ENCODE measurements around the gene KCNS1.

The KCNS1 gene

GRCh38 chr20:45096781-45097180 lies 4.1 kb downstream of the KCNS1 start:
- peaks cover 15% of the 10 kb centered on the region for H3K4me1 Mint-ChIP-seq (ENCODE audit: low read depth)
- H3K9me3 Mint-ChIP-seq, result no peaks in the 10 kb centered on the region
- intact Hi-C loops (cut with micrococcal nuclease), result loop anchor here (5.0 kb wide), 3 partner anchors 54 to 349 kb away; partner anchors contain the start of gene KCNK15
- no peak overlapping the region for H3K27ac Mint-ChIP-seq
- no peak overlapping the region for H3K4me3 Mint-ChIP-seq
- peaks cover under 1% of the 10 kb centered on the region for H3K36me3 Mint-ChIP-seq (ENCODE audit: low read depth)
- peaks cover 55% of the 10 kb centered on the region for H3K27me3 Mint-ChIP-seq

DNA sequence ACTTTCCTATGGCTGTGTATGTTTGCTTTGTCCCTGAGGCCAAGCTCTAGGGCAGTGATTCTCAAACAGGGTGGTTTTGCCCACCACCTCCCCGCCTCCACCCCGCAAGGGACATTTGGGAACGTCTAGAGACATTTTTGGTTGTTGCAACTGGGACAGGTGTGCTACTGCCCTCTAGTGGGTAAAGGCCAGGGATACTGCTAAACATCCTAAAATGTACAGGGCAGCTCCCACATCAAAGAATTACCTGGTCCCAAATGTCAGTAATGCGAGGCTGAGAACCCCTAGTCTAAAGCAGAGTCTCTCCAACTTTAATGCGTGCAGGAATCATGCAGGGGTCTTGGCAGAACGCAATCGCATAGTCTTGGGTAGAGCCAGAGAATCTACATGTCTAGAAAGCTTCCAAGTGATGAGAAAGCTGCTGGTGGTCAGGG lies 5.1 kb downstream of the KCNS1 start:
- Mint-ChIP-seq H3K27me3 (peaks cover 48% of the 10 kb centered on the region), H3K9me3 (no peaks in the 10 kb centered on the region), H3K4me3 (no peak overlapping the region), H3K27ac (no peak overlapping the region), H3K4me1 (ENCODE audit: low read depth) (peaks cover 11% of the 10 kb centered on the region), H3K36me3 (ENCODE audit: low read depth) (peaks cover 10% of the 10 kb centered on the region)
- intact Hi-C loops (cut with micrococcal nuclease), result loop anchor here (5.0 kb wide), 3 partner anchors 54 to 349 kb away; partner anchors contain the start of gene KCNK15

- no peak overlapping the region for H3K27ac Mint-ChIP-seq
- intact Hi-C loops (cut with micrococcal nuclease), result loop anchor here (5.0 kb wide), 3 partner anchors 53 to 348 kb away; partner anchors contain the start of gene KCNK15
- peaks cover 40% of the 10 kb centered on the region for H3K27me3 Mint-ChIP-seq
- H3K36me3 Mint-ChIP-seq (ENCODE audit: low read depth), result peaks cover 11% of the 10 kb centered on the region
- H3K4me3 Mint-ChIP-seq, result no peak overlapping the region
- H3K4me1 Mint-ChIP-seq (ENCODE audit: low read depth), result peaks cover 5% of the 10 kb centered on the region
- no peaks in the 10 kb centered on the region for H3K9me3 Mint-ChIP-seq
Measured at GRCh38 chr20:45094864-45095574, 5.9 kb downstream of the KCNS1 start.

- peaks cover 5% of the 10 kb centered on the region for H3K4me1 Mint-ChIP-seq (ENCODE audit: low read depth)
- H3K27ac Mint-ChIP-seq, result no peak overlapping the region
- H3K36me3 Mint-ChIP-seq (ENCODE audit: low read depth), result peaks cover 11% of the 10 kb centered on the region
- no peak overlapping the region for H3K4me3 Mint-ChIP-seq
- intact Hi-C loops (cut with micrococcal nuclease), result no loop called here
- peaks cover 32% of the 10 kb centered on the region for H3K27me3 Mint-ChIP-seq
- no peaks in the 10 kb centered on the region for H3K9me3 Mint-ChIP-seq
Measured at GRCh38 chr20:45094201-45094600, 6.7 kb downstream of the KCNS1 start.

- intact Hi-C loops (cut with micrococcal nuclease), result no loop called here
- H3K27me3 Mint-ChIP-seq, result peaks cover 20% of the 10 kb centered on the region
- no peak overlapping the region for H3K4me3 Mint-ChIP-seq
- peaks cover 5% of the 10 kb centered on the region for H3K4me1 Mint-ChIP-seq (ENCODE audit: low read depth)
- peaks cover 22% of the 10 kb centered on the region for H3K36me3 Mint-ChIP-seq (ENCODE audit: low read depth)
- no peaks in the 10 kb centered on the region for H3K9me3 Mint-ChIP-seq
- no peak overlapping the region for H3K27ac Mint-ChIP-seq
Measured at GRCh38 chr20:45092898-45093297, 8.0 kb downstream of the KCNS1 start.

DNA sequence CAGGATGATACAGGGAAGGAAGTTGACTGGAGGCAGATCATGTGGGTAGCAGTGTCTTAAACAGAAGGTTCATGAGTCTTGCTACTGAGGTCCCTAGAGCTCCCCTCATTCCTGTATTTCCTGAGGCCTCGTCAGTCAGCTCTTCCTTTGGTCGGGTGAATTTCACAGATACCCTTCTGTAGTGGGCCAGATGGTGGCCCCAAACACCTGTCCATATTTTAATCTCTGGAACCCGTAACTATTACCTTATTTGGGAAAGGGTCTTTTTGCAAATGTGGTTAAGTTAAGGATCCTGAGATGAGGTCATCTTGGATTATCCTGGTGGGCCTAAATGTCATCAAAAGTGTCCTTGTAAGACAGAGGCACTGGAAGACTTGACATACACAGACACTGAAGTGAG lies 9.6 kb downstream of the KCNS1 start:
- Mint-ChIP-seq H3K27me3 (peaks cover 5% of the 10 kb centered on the region), H3K27ac (no peak overlapping the region), H3K9me3 (no peaks in the 10 kb centered on the region), H3K4me3 (no peak overlapping the region), H3K36me3 (ENCODE audit: low read depth) (peaks cover 33% of the 10 kb centered on the region), H3K4me1 (ENCODE audit: low read depth) (peaks cover 12% of the 10 kb centered on the region)
- intact Hi-C loops (cut with micrococcal nuclease), result no loop called here

DNA sequence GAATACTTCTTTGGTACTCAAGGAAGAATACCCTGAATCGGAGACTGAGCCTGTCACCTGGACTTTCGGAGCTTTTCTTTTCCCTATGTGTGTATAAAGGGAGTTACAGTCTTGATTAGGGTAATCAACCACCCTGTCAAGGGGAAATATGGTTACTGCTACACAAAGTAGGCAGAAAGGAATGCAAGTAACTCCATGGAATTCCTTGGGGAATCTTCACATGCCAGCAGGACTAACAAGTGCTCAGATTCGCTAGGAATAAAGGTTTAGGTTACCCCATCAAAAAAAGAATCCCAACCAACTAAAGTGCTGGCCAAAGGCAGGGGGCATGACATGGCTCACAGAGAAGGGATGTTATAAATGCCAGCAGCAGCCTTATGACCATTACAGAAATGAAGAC lies 10.4 kb downstream of the KCNS1 start:
- Mint-ChIP-seq H3K27me3 (no peaks in the 10 kb centered on the region), H3K36me3 (ENCODE audit: low read depth) (peaks cover 42% of the 10 kb centered on the region), H3K9me3 (no peaks in the 10 kb centered on the region), H3K27ac (no peak overlapping the region), H3K4me3 (no peak overlapping the region), H3K4me1 (ENCODE audit: low read depth) (peaks cover 14% of the 10 kb centered on the region)
- intact Hi-C loops (cut with micrococcal nuclease), result no loop called here

DNA sequence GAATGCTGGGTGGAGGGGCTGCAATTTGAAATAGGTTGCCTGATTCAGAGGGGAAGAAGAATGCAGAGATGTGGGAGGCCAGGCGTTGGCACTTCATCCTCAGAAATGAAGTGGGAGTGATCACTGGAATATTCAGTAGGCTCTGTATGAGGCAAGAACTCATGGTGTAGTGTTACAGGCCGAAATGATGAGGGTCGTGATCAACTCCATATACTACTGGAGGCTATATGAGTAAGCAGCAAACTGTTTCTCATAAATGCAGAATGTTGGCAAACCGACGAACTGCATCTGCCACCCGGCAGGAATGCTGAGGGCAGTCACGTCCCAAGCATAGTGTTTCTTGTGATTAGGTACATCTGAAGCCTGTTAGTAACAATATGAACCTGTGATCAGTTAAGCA lies 12.7 kb downstream of the KCNS1 start:
- intact Hi-C loops (cut with micrococcal nuclease), result no loop called here
- no peak overlapping the region for H3K27ac Mint-ChIP-seq
- H3K4me1 Mint-ChIP-seq (ENCODE audit: low read depth), result peaks cover 14% of the 10 kb centered on the region
- H3K4me3 Mint-ChIP-seq, result no peak overlapping the region
- H3K36me3 Mint-ChIP-seq (ENCODE audit: low read depth), result peaks cover 58% of the 10 kb centered on the region
- H3K27me3 Mint-ChIP-seq, result no peaks in the 10 kb centered on the region
- no peaks in the 10 kb centered on the region for H3K9me3 Mint-ChIP-seq

DNA sequence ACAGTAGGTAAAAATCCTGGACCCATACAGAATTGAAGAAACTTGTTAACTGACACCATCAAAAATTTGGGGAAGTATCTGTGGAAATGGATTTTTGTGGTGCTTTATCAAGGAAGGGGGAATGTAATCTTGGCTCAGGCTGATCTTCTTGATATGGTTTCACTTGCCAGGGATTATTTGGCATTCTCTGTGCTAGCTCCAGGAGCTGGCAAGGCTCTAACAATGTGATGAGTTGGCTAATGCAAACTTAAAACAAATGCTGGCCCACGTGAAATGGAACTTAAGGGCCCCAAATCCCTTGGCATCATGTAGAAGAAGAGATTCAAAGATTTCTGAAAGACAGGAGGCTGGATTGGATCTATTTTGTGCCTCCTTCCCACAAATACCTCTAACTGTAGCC lies 13.1 kb downstream of the KCNS1 start:
- H3K36me3 Mint-ChIP-seq (ENCODE audit: low read depth), result peaks cover 62% of the 10 kb centered on the region
- H3K9me3 Mint-ChIP-seq, result no peaks in the 10 kb centered on the region
- H3K27me3 Mint-ChIP-seq, result no peaks in the 10 kb centered on the region
- intact Hi-C loops (cut with micrococcal nuclease), result no loop called here
- H3K4me1 Mint-ChIP-seq (ENCODE audit: low read depth), result peaks cover 14% of the 10 kb centered on the region
- no peak overlapping the region for H3K4me3 Mint-ChIP-seq
- no peak overlapping the region for H3K27ac Mint-ChIP-seq

- peaks cover 68% of the 10 kb centered on the region for H3K36me3 Mint-ChIP-seq (ENCODE audit: low read depth)
- H3K27me3 Mint-ChIP-seq, result no peaks in the 10 kb centered on the region
- intact Hi-C loops (cut with micrococcal nuclease), result no loop called here
- H3K4me1 Mint-ChIP-seq (ENCODE audit: low read depth), result peaks cover 14% of the 10 kb centered on the region
- no peaks in the 10 kb centered on the region for H3K9me3 Mint-ChIP-seq
- no peak overlapping the region for H3K4me3 Mint-ChIP-seq
- H3K27ac Mint-ChIP-seq, result no peak overlapping the region
Measured at GRCh38 chr20:45087097-45087790, 13.7 kb downstream of the KCNS1 start.

- H3K27ac Mint-ChIP-seq, result no peak overlapping the region
- peaks cover 72% of the 10 kb centered on the region for H3K36me3 Mint-ChIP-seq (ENCODE audit: low read depth)
- no peaks in the 10 kb centered on the region for H3K27me3 Mint-ChIP-seq
- H3K4me3 Mint-ChIP-seq, result no peak overlapping the region
- H3K9me3 Mint-ChIP-seq, result no peaks in the 10 kb centered on the region
- H3K4me1 Mint-ChIP-seq (ENCODE audit: low read depth), result peaks cover 14% of the 10 kb centered on the region
- intact Hi-C loops (cut with micrococcal nuclease), result no loop called here
Measured at GRCh38 chr20:45085867-45086266, 15.1 kb downstream of the KCNS1 start.

DNA sequence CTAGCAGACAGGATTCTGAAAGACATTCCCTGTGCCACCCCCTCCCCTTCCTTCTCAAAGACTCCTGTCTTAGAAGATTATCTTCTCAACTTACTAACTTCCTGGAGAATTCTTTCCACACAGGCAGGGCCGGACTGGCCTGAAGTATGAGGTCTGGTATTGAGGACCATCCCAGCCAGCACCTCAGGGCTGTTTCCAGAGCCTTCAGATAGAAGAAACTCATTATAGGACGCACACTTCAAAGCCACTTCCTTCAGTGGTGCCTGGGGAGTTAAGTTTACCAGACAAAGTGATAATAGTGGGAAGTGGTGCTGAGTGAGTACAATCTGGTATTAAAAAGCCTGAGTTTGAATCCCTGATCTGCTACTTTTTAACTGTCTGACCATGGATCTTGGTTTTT lies 15.6 kb downstream of the KCNS1 start:
- Mint-ChIP-seq H3K4me1 (ENCODE audit: low read depth) (peaks cover 14% of the 10 kb centered on the region), H3K9me3 (no peaks in the 10 kb centered on the region), H3K27ac (no peak overlapping the region), H3K27me3 (no peaks in the 10 kb centered on the region), H3K36me3 (ENCODE audit: low read depth) (peaks cover 77% of the 10 kb centered on the region), H3K4me3 (no peak overlapping the region)
- intact Hi-C loops (cut with micrococcal nuclease), result no loop called here

GRCh38 chr20:45083127-45083526 lies 17.8 kb downstream of the KCNS1 start:
- Mint-ChIP-seq H3K4me3 (no peak overlapping the region), H3K27ac (no peak overlapping the region), H3K4me1 (ENCODE audit: low read depth) (peaks cover 14% of the 10 kb centered on the region), H3K36me3 (ENCODE audit: low read depth) (peaks cover 89% of the 10 kb centered on the region), H3K27me3 (no peaks in the 10 kb centered on the region), H3K9me3 (no peaks in the 10 kb centered on the region)
- intact Hi-C loops (cut with micrococcal nuclease), result no loop called here

DNA sequence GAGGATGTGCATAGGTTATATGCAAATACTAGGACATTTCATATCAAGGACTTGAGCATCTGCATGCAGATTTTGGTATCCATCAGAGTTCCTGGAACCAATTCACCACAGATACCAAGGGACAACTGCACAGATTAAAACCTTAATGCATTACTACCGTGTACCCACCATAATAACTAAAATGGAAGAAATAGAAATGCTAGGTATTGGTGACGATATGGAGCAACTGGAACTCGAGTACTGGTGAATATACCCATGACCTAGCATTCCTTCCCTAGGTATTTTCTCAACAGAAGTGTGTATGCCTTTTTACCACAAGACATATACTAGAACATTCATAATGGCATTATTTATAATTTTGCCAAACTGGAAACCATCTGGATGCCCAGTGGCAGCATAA lies 18.5 kb downstream of the KCNS1 start:
- peaks cover 89% of the 10 kb centered on the region for H3K36me3 Mint-ChIP-seq (ENCODE audit: low read depth)
- intact Hi-C loops (cut with micrococcal nuclease), result no loop called here
- no peak overlapping the region for H3K4me3 Mint-ChIP-seq
- no peaks in the 10 kb centered on the region for H3K27me3 Mint-ChIP-seq
- H3K27ac Mint-ChIP-seq, result no peak overlapping the region
- H3K9me3 Mint-ChIP-seq, result no peaks in the 10 kb centered on the region
- peaks cover 12% of the 10 kb centered on the region for H3K4me1 Mint-ChIP-seq (ENCODE audit: low read depth)

Measured in dendritic cell treated with granulocyte-macrophage colony-stimulating factor and Interleukin-4, amounts not matched to agents 40 ng/mL and 50 ng/mL, for 4 days (primary cell).